Thoracic aorta (tissue), 2 donors: ENCODE data around the gene DDX20. TPM values are rescaled to one million over a fixed set of nuclear protein-coding genes. Genes with fewer than 3 reads are reported as not detected.

Experiments
- ATAC-seq: fragments of 150-250 bp; one replicate; pipeline ENCODE4 v1.8.0; 2017; ENCODE audit warnings: low read depth; ENCODE audit not compliant: insufficient number of reproducible peaks, low FRiP score
- DNase-seq: peaks from one replicate; pipeline ENCODE4 v3.0.0-alpha.2; 2020; ENCODE audit warnings: low spot score
- H3K27ac ChIP-seq, 2 donors: fragments of 200-600 bp; sonication (generic); 1 replicate in 1 of 2; 2 replicates in 1 of 2; pipeline ENCODE4 v1.5.1; 2016; ENCODE audit warnings: mild to moderate bottlenecking in 2 of 2, moderate library complexity in 2 of 2
- H3K27me3 ChIP-seq: fragments of 200-600 bp; sonication (generic); replicated peaks from 2 replicates; pipeline ENCODE4 v1.6.0; 2016; ENCODE audit warnings: mild to moderate bottlenecking; ENCODE audit not compliant: insufficient read depth
- H3K36me3 ChIP-seq: fragments of 200-600 bp; sonication (generic); one replicate; pipeline ENCODE4 v1.5.1; 2016
- H3K4me1 ChIP-seq, 2 donors: fragments of 200-600 bp; sonication (generic); 1 replicate in 1 of 2; 2 replicates in 1 of 2; pipeline versions ENCODE4 v1.5.1 to v1.6.0; 2016; ENCODE audit warnings: low read depth in 2 of 2, mild to moderate bottlenecking in 1 of 2; ENCODE audit not compliant: control insufficient read depth in 1 of 2
- H3K4me3 ChIP-seq: fragments of 200-600 bp; sonication (generic); 2 replicates; pipeline ENCODE4 v1.5.1; 2016; ENCODE audit warnings: mild to moderate bottlenecking
- H3K9me3 ChIP-seq: fragments of 200-600 bp; sonication (generic); 2 replicates; pipeline ENCODE4 v1.5.1; 2016
- CTCF ChIP-seq: fragments of 200-600 bp; sonication (generic); IDR thresholded peaks from one replicate; pipeline ENCODE4 v1.5.1; 2019; ENCODE audit warnings: antibody characterized with exemption
- total RNA-seq, 2 donors: library from RNA; depleted of rRNA; stranded (reverse); fragments of >200 nt; gene quantifications; one replicate each; pipeline versions ENCODE4 v1.1.0 to v1.2.3, GENCODE V29; 2016

The DDX20 gene
- total RNA-seq, 2 donors from 2014 or later: 17.2 to 21.5 TPM

DNA sequence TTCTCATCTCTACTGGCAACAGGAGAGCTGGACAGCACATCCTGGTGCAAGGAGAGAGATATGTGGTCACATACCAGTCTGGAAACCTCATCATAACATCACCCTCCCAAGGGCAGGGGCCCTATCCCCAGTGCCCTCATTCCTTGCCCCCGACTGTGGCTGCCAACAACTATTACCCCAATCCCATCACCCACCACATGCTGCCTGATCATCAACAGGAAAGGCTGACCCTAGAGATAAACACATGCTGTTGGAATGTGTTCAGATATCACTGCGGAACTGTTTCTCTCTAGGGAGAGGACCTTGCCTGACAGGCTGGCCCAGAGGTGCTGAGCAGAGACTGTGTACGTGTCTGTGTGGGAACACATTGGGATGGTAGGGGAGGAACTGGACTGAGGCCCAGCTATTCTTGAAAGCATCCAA lies 12.0 kb upstream of the DDX20 start:
- no peaks in the 10 kb centered on the region for H3K36me3 ChIP-seq
- H3K4me1 ChIP-seq: no peaks in the 10 kb centered on the region
- H3K9me3 ChIP-seq: no peaks in the 10 kb centered on the region
- no peak overlapping the region for H3K4me3 ChIP-seq
- no peak for TF ChIP-seq CTCF
- ATAC-seq (no peak), DNase-seq (no peak)
- H3K27ac ChIP-seq: no peak overlapping the region
- no peaks in the 10 kb centered on the region for H3K27me3 ChIP-seq

GRCh38 chr1:111745675-111746613 lies 9.8 kb upstream of the DDX20 start:
- H3K36me3 ChIP-seq: no peaks in the 10 kb centered on the region
- no peak for ATAC-seq
- no peak for TF ChIP-seq CTCF
- H3K4me3 ChIP-seq: no peak overlapping the region
- no peaks in the 10 kb centered on the region for H3K27me3 ChIP-seq
- DNase-seq: no peak
- no peaks in the 10 kb centered on the region for H3K9me3 ChIP-seq
- no peaks in the 10 kb centered on the region for H3K4me1 ChIP-seq
- H3K27ac ChIP-seq: no peak overlapping the region

GRCh38 chr1:111746614-111746999 lies 9.1 kb upstream of the DDX20 start:
- Histone ChIP-seq H3K27me3 (no peaks in the 10 kb centered on the region), H3K9me3 (no peaks in the 10 kb centered on the region), H3K4me3 (no peak overlapping the region), H3K27ac (no peak overlapping the region), H3K4me1 (peaks cover 0 to 2% of the 10 kb centered on the region in 2 donors), H3K36me3 (no peaks in the 10 kb centered on the region)
- DNase-seq (no peak), ATAC-seq (no peak)
- no peak for TF ChIP-seq CTCF

DNA sequence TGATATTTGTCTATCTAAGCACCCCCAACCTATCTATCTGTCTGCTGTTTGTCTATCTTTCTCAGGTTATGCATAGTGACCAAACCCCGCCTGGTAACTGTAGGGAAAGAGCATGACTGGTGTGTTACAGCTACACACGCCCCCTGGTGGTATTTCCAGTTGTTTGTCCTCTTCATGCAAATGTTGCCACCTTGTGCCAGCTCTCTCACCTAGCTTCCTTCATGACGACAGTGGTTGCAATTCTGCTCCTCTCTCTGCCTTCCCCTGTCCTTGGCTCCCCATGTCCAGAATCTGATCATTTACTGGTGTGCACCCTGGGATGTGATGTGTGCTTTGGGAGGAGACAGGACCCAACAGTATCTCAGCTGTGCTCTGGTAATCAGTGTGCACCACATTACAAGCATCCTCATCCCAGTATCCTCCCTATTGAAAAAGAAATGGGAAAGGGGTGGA lies 8.4 kb upstream of the DDX20 start:
- no peak for DNase-seq
- peak; percentile 56 for TF ChIP-seq CTCF
- no peak for ATAC-seq
- H3K36me3 ChIP-seq: no peaks in the 10 kb centered on the region
- no peaks in the 10 kb centered on the region for H3K27me3 ChIP-seq
- H3K27ac ChIP-seq: no peak overlapping the region
- H3K9me3 ChIP-seq: no peaks in the 10 kb centered on the region
- H3K4me3 ChIP-seq: no peak overlapping the region
- H3K4me1 ChIP-seq: peaks cover 0 to 5% of the 10 kb centered on the region in 2 donors

DNA sequence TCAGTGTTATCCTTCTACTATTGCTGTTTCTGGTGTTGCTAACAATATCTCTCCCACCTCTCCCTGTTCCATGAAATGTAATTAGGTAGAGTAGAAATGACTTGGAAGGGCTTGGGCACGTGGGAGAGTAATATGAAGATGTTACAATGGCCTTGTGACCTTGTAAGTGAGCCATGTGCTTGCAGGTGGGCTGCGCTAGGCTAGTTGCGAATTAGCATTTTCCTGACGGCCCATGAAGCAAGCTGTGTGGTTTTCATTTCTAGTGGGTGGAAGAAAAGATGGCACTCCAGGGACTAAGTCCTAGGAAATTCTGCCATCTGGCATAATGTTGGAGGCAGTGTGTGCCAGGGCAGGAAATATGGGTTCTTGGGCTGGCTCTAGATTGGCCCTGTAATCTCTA lies 7.8 kb upstream of the DDX20 start:
- TF ChIP-seq CTCF: no peak
- Histone ChIP-seq H3K27ac (no peak overlapping the region), H3K27me3 (no peaks in the 10 kb centered on the region), H3K4me1 (peaks cover 0 to 5% of the 10 kb centered on the region in 2 donors), H3K9me3 (no peaks in the 10 kb centered on the region), H3K4me3 (no peak overlapping the region), H3K36me3 (no peaks in the 10 kb centered on the region)
- DNase-seq (no peak), ATAC-seq (no peak)
